Activated CD4-positive, CD25-positive, alpha-beta regulatory T cell treated with anti-CD3 and anti-CD28 coated beads, Interleukin-2, amount 50 U/mL, for 16 hours (primary cell): ENCODE results near the gene ATP11B.

Source experiments
- DNase-seq: peaks from one replicate; pipeline ENCODE4 v3.0.0-alpha.2; 2020; ENCODE audit warnings: low read depth, low spot score

Gene ATP11B

GRCh38 chr3:182910936-182911781, 117.9 kb downstream of the ATP11B start:
- DNase-seq = no peak

DNA sequence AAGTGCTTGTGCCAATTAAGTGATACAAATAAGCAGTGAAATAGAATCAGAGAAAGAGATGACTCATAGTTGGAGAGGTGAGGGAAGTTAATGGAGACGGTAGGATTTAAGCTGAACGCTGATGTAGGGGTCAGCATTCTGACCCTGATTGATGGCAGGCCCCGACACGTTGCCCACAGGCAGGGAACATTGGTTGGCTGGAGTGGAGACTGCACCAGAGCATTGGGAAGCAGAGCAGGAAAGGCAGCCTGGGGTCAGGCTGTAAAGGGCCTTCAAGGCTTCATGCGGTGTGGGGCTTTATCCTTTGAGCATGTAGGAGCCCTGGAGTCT, 118.4 kb downstream of the ATP11B start:
- no peak for DNase-seq

DNA sequence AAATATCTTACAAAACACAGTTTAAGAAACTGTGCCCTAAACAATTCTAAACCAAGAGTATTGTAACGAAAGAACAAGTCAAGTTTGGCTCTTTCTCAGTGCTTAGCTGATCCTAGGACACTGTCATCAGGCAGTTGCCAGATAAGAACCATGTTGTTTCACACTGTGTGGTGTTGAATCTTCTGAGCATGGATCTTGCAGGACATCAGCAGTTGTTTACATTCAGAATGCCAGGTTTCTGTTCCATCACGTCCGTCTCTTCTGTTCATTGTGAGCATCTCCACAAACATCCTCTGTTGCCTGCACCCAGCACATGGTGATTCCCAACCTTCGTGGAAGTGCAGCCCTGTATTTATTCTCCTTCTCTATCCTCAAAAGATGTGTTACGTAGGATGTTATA, 119.2 kb downstream of the ATP11B start:
- no peak for DNase-seq

DNA sequence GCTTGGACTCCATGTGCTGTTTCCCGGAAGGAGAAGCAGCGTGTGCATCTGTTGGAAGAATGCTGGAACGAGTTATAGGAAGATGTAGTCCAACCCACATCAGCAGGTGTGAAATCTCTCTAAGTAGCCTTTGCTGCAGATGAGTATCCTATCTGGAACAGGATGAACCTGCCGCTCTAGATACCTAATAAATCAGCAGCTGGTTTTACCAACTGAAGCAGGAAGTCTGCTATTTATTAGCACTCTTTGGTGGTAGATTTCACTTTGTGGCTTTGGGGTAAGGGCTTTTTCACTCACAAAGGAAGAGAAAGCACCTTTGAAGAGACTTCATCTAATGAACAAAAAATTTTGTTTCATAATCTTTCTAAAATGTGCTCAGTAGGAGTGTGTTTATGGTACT, 120.6 kb downstream of the ATP11B start:
- DNase-seq = no peak

- no peak for DNase-seq
Observed at GRCh38 chr3:182914341-182914740, 121.0 kb downstream of the ATP11B start.

DNA sequence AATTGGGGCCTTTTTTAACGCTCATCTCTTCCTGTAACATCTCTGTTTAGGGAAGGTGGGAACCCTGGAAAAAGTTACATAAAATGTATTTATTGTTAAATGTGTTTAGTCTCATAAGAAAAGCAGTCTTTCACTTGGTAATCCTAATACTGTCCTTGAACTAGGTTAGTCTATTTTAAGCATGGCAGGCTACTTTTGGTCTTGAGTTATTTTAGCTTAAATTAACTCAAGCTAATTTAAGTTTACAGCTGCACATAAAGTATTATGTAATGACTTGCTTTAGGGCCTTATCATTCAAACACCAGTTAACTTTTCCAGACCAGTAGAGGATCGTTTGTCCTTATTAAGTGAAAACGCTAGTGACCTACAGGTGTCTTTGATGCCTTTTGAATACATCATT, 123.8 kb downstream of the ATP11B start:
- DNase-seq = no peak

DNA sequence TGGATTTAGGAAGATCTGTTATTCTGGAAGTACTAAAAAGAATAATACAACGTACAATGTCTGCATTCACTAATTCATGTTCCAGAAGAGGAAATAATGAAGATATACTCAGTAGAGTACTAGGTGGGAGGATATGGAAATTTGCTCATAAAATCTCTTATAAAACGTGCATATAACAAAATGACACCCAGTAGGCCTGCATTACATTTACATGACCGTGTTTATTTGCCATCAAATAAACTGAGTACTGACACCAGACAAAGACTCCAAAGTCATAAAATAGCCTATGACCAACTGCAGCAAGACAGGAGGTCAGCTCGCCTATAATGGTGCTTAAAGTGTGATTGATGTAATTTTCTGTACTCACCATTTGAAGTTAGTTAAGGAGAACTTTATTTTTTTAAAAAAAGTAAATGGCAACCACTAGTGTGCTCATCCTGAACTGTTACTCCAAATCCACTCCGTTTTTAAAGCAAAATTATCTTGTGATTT, 126.6 kb downstream of the ATP11B start:
- DNase-seq = no peak

DNA sequence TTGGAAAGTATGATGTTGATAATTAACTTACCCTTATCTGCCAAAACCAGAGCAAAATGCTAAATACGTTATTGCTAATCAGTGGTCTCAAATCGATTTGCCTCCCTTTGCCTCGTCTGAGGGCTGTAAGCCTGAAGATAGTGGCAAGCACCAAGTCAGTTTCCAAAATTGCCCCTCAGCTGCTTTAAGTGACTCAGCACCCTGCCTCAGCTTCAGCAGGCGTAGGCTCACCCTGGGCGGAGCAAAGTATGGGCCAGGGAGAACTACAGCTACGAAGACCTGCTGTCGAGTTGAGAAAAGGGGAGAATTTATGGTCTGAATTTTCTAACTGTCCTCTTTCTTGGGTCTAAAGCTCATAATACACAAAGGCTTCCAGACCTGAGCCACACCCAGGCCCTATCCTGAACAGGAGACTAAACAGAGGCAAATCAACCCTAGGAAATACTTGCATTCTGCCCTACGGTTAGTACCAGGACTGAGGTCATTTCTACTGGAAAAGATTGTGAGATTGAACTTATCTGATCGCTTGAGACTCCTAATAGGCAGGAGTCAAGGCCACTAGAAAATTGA, 127.3 kb downstream of the ATP11B start:
- DNase-seq = no peak

DNA sequence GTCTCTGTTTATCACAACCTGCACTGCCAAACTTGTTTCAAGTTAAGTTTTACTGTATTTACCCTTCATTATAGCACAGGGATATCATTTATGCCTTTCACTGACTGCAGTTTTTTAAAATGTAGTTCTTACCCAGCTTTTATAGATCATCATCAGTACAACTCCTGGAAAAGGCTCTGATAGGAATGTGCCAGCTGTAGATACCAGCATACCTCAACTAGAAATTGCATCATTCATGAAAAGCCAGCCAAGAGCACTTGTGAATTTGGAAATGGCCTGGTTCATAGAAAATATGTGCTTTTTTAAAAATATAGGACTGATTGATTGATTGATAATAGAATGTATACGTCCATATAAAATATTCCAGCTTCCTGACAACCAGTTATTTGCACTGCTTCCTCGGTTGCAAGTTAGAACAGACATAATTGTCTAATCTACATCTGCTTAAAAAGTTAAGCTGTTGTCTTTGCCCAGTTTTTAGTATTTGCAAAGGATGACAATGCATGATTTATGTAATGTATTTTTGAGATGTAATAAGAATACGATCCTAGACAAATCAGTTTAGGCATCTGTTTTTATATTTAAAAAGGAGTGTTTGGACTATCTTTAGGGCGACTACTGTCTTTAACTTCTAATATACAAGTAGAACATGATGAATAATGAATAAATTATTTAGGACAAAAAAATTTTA, 128.5 kb downstream of the ATP11B start:
- no peak for DNase-seq

- DNase-seq = no peak
Observed at GRCh38 chr3:182925330-182925943, 132.1 kb downstream of the ATP11B start.

GRCh38 chr3:182925944-182926337, 132.6 kb downstream of the ATP11B start:
- DNase-seq = no peak

- DNase-seq = no peak
Observed at GRCh38 chr3:182935803-182936202, 142.5 kb downstream of the ATP11B start.

DNA sequence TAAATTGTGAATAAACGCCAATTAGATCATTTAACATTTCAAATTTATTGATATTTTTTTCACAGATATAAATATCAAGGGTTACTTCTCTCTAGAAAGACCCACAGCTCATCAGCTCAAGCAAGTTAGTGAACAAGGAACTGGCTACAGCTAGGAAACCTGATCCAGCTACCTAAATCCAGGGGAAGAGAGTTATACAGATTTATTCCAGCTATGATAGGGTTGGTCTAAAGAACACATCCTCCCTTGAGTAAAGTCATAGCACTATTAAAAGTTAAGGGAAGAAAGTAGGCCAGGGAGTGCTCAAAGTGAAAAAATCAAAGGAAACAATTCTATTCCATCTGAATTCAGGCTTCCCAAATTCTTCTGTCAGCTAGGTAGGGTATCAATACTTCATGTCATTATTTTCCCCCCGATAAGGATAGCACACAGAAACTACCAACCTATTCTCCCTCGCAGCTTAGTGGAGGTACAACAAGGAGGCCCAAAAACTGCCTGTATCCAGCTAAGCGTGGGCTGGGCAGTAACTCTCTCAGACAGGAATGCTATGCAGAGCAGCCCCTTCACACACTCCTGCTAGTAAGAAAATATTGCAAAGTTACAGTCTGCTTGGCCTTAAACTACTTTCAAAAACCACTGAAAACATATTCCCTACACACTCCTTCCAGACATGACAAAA, 143.1 kb downstream of the ATP11B start:
- DNase-seq = no peak

DNA sequence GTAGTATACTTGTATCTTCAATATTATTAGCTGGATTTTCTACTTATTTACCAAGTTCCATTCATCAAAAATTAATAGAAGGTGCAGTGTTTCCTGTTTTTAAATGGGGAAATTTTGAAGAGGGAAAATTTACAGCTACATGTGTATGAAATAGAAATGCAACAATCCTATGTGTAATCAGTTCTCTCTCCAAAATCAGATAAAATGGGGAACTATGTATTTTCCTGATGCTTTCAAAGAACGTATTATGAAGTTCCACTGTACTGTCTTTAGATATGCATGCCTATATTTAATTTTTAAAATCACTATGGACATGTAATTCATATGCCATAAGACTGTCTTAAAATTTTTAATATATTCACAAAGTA, 143.6 kb downstream of the ATP11B start:
- no peak for DNase-seq

DNA sequence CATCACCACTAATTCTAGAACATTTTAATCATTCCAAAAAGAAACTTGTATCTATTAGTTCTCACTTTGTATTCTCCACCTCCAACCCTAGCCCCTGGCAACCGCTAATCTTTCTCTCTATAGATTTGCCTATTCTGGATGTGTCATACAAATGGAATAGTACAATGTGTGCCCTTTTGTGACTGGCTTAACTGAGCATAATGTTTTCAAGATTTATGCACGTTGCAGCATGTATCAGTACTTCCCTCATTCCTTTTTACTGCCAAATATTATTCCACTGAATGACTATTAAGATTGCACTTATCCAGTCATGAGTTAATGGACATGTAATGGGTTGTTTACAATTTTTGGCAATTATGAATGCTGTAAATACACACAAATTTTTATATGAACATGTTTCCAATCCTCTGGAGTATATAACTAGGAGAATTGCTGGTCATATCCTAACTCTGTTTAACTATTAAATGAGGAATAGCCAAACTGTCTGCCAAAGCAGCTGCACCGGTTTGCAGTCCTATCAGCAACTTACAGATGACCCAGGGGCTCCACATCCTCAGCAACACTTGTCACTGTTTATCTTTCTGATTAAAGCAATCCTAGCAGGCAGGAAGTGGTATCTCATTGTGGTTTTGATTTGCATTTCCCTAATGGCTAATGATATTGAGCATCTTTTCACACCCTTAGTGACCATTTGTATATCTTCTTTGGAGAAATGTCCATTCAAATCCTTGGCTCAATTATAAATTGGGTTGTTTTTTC, 144.2 kb downstream of the ATP11B start:
- DNase-seq = no peak

GRCh38 chr3:182940266-182940808, 147.0 kb downstream of the ATP11B start:
- DNase-seq = no peak

DNA sequence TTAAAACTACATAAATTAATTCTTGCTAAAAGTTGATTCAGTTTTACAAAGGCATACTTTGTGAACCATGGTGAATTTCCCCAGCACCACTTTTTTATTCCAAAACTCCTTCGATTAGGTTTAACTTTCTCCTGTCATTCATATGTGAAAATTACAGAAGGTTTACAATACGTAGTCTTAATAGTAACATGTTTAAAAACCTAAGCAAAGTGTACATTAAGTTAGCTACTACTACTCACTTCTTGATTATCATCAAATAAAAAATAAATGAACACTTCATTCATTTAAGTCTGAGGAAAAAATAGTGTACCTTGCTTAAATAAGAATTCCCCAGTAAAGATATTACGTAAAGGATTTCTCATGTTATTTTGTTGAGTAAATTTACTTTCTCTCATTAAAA, 148.4 kb downstream of the ATP11B start:
- DNase-seq = no peak

DNA sequence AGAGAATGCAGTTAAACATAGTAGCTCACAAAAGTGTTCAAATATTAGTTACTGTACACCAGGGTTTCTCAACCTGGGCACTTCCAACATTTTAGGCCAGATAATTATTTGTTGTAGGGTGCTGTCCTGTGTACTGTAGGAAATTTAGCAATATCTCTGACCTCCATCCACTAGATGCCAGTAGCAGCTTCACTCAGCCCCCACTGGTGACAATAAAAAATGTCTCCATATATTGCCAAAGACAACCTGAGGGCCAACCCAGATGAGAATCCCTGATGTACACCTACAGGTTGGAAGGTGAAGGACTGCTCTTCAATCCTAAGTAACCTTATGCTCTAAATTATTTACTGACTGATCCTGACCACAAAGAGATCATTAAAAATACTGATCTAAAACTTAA, 154.6 kb downstream of the ATP11B start:
- no peak for DNase-seq

DNA sequence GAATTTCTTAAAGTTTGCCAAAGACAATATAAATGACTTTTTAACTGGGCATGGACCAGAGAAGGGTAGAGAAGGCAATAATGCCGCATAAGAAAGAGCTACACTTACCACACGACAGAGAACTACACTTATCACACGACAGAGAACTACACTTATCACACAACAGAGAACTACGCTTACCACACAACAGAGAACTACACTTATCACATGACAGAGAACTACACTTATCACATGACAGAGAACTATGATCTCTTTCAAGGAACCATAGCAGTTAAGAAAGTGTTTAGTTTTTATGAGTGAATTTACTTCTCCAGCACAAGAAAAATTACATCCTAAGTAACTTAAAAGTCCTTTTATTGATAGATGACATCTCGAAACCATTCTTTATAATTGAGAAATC, 155.0 kb downstream of the ATP11B start:
- DNase-seq = no peak

- DNase-seq = no peak
Observed at GRCh38 chr3:182949688-182950087, 156.4 kb downstream of the ATP11B start.
